H1 (cell line): ENCODE results near the gene CDK5. TPM values are rescaled to one million over a fixed set of nuclear protein-coding genes. Genes with fewer than 3 reads are reported as not detected.

Experiments used
- CTCF ChIA-PET: fragments of 300-600 bp; sonication (Branson Sonifier 250); formaldehyde crosslinking; loops from one replicate; lab custom pipeline; 2021; ENCODE audit not compliant: partially characterized antibody; lab: Charles Lee
- POLR2A ChIA-PET: fragments of 300-600 bp; sonication (Branson Sonifier 250); formaldehyde crosslinking; loops from one replicate; lab custom pipeline; 2021; ENCODE audit warnings: inconsistent platforms; ENCODE audit not compliant: partially characterized antibody; lab: Charles Lee
- DNase-seq, 2 experiments: peaks; one replicate each; pipeline versions ENCODE4 v3.0.0 to v3.0.0-alpha.2; 2010 to 2022; ENCODE audit warnings: low spot score in 2 of 2, low read depth in 1 of 2, mixed read lengths in 1 of 2
- FAIRE-seq: peaks from 2 replicates; lab custom pipeline; 2011; peaks lifted over from hg19 to GRCh38; lab: Jason Lieb, UNC
- H2AFZ ChIP-seq: 2 replicates; pipeline ENCODE4 v1.8.1; 2012; ENCODE audit warnings: low read length, inconsistent platforms
- H2AK5ac ChIP-seq: 2 replicates; pipeline ENCODE4 v1.6.1; 2013; ENCODE audit warnings: low read depth, low read length
- H2BK120ac ChIP-seq: replicated peaks from 2 replicates; pipeline ENCODE3; 2013; ENCODE audit warnings: low read depth, low read length, inconsistent platforms
- H2BK12ac ChIP-seq: 2 replicates; pipeline ENCODE4 v1.6.1; 2013; ENCODE audit warnings: low read depth, low read length
- H2BK15ac ChIP-seq: 2 replicates; pipeline ENCODE4 v1.6.1; 2013; ENCODE audit warnings: low read length
- H2BK20ac ChIP-seq: 2 replicates; pipeline ENCODE4 v1.6.1; 2013; ENCODE audit warnings: low read length
- H2BK5ac ChIP-seq: 2 replicates; pipeline ENCODE4 v1.6.1; 2013; ENCODE audit warnings: low read depth, low read length
- H3K14ac ChIP-seq: 2 replicates; pipeline ENCODE4 v1.6.1; 2013; ENCODE audit warnings: inconsistent platforms; ENCODE audit not compliant: insufficient read length
- H3K18ac ChIP-seq: 2 replicates; pipeline ENCODE4 v1.6.1; 2013; ENCODE audit warnings: low read length; ENCODE audit errors: extremely low read depth
- H3K23ac ChIP-seq: 2 replicates; pipeline ENCODE4 v1.6.1; 2013; ENCODE audit warnings: inconsistent platforms; ENCODE audit not compliant: insufficient read length
- H3K23me2 ChIP-seq: 2 replicates; pipeline ENCODE4 v1.6.1; 2013; ENCODE audit warnings: low read depth, low read length
- H3K27ac ChIP-seq: 2 replicates; pipeline ENCODE4 v1.6.1; 2011; ENCODE audit warnings: low read depth, low read length, inconsistent platforms
- H3K27me3 ChIP-seq, 4 experiments: replicated peaks in 1 of 4; 1 replicate in 1 of 4; 2 replicates in 3 of 4; pipeline versions ENCODE4 v1.6.1 to v1.8.1; 2011 to 2013; ENCODE audit warnings: low read length in 3 of 4, mild to moderate bottlenecking in 3 of 4, inconsistent platforms in 2 of 4, mixed read lengths in 2 of 4, moderate library complexity in 1 of 4; ENCODE audit not compliant: control insufficient read depth in 3 of 4, insufficient read depth in 3 of 4; ENCODE audit errors: extremely low read depth in 1 of 4
- H3K36me3 ChIP-seq, 4 experiments: 2 replicates each; pipeline versions ENCODE4 v1.6.1 to v1.8.1; 2011 to 2013; ENCODE audit warnings: mild to moderate bottlenecking in 4 of 4, low read length in 3 of 4, moderate library complexity in 2 of 4, control low read depth in 1 of 4, inconsistent platforms in 1 of 4; ENCODE audit not compliant: insufficient read depth in 4 of 4, control insufficient read depth in 2 of 4
- H3K4ac ChIP-seq: replicated peaks from 2 replicates; pipeline ENCODE3; 2013; ENCODE audit warnings: low read length, low read depth, mixed read lengths, inconsistent platforms; ENCODE audit not compliant: insufficient read length
- H3K4me1 ChIP-seq, 4 experiments: replicated peaks in 1 of 4; 1 replicate in 1 of 4; 2 replicates in 3 of 4; pipeline versions ENCODE4 v1.6.1 to v1.8.1; 2011 to 2013; ENCODE audit warnings: low read length in 3 of 4, inconsistent platforms in 2 of 4, mixed read lengths in 1 of 4; ENCODE audit not compliant: insufficient read depth in 4 of 4, control insufficient read depth in 3 of 4
- H3K4me2 ChIP-seq, 2 experiments: 2 replicates each; pipeline versions ENCODE4 v1.6.1 to v1.8.1; 2011 to 2013; ENCODE audit warnings: low read depth in 2 of 2, low read length in 2 of 2, control low read depth in 1 of 2, inconsistent platforms in 1 of 2, mild to moderate bottlenecking in 1 of 2; ENCODE audit not compliant: insufficient read depth in 1 of 2
- H3K4me3 ChIP-seq, 4 experiments: fragments of 200-600, 300-600 bp in 1 of 4; sonication (generic), shearing (Covaris generic), sonication (Bioruptor Twin) in 1 of 4; 2 replicates each; pipeline versions ENCODE4 v1.5.1 to v1.8.1; 2011 to 2016; ENCODE audit warnings: low read length in 4 of 4, low read depth in 3 of 4, control low read depth in 2 of 4, inconsistent platforms in 2 of 4, mild to moderate bottlenecking in 2 of 4, mixed read lengths in 1 of 4, moderate library complexity in 1 of 4; ENCODE audit not compliant: insufficient read depth in 2 of 4; ENCODE audit errors: extremely low read depth in 1 of 4
- H3K56ac ChIP-seq: replicated peaks from 2 replicates; pipeline ENCODE3; 2013; ENCODE audit warnings: low read depth, mild to moderate bottlenecking, mixed read lengths, low read length, inconsistent platforms; ENCODE audit not compliant: insufficient read length
- H3K79me1 ChIP-seq: 2 replicates; pipeline ENCODE4 v1.6.1; 2013; ENCODE audit warnings: low read depth, low read length, control low read depth
- H3K79me2 ChIP-seq, 2 experiments: 2 replicates each; pipeline versions ENCODE4 v1.6.1 to v1.8.1; 2012 to 2013; ENCODE audit warnings: low read length in 2 of 2, mild to moderate bottlenecking in 2 of 2, inconsistent platforms in 1 of 2; ENCODE audit not compliant: insufficient read depth in 2 of 2, control insufficient read depth in 1 of 2
- H3K9ac ChIP-seq, 4 experiments: replicated peaks in 1 of 4; 1 replicate in 1 of 4; 2 replicates in 3 of 4; pipeline versions ENCODE4 v1.6.1 to v1.8.1; 2011 to 2013; ENCODE audit warnings: low read depth in 3 of 4, low read length in 3 of 4, control low read depth in 2 of 4, mild to moderate bottlenecking in 2 of 4, moderate library complexity in 2 of 4, inconsistent platforms in 1 of 4; ENCODE audit errors: extremely low read depth in 1 of 4
- H3K9me3 ChIP-seq, 2 experiments: 2 replicates each; pipeline versions ENCODE4 v1.6.1 to v1.8.1; 2012 to 2013; ENCODE audit warnings: mild to moderate bottlenecking in 2 of 2, moderate library complexity in 2 of 2, control low read depth in 1 of 2, inconsistent platforms in 1 of 2, low read depth in 1 of 2, low read length in 1 of 2, mixed read lengths in 1 of 2; ENCODE audit not compliant: insufficient read depth in 2 of 2
- H4K20me1 ChIP-seq, 2 experiments: replicated peaks in 1 of 2; 2 replicates each; pipeline versions ENCODE3 to v1.8.1; 2011 to 2013; ENCODE audit warnings: inconsistent platforms in 2 of 2, low read length in 2 of 2, mild to moderate bottlenecking in 1 of 2; ENCODE audit not compliant: insufficient read depth in 2 of 2, control insufficient read depth in 1 of 2
- H4K5ac ChIP-seq: 2 replicates; pipeline ENCODE4 v1.6.1; 2013; ENCODE audit warnings: low read length, low read depth, mixed read lengths, inconsistent platforms; ENCODE audit not compliant: insufficient read length
- H4K8ac ChIP-seq: 2 replicates; pipeline ENCODE4 v1.8.0; 2013; ENCODE audit warnings: mild to moderate bottlenecking, moderate library complexity, low read length, inconsistent platforms; ENCODE audit not compliant: insufficient read depth; ENCODE audit errors: extremely low read depth
- H4K91ac ChIP-seq: replicated peaks from 2 replicates; pipeline ENCODE3; 2013; ENCODE audit warnings: low read length, mixed read lengths, inconsistent platforms; ENCODE audit not compliant: insufficient read length
- CEBPB ChIP-seq: IDR thresholded peaks from 2 replicates; pipeline ENCODE4 v1.6.1; 2012; ENCODE audit warnings: low read depth, low read length
- E2F6 ChIP-seq: IDR thresholded peaks from 2 replicates; pipeline ENCODE4 v1.6.1; 2012; ENCODE audit warnings: inconsistent platforms
- EGR1 ChIP-seq: IDR thresholded peaks from 2 replicates; pipeline ENCODE4 v1.6.1; 2011; ENCODE audit warnings: low read depth, low read length, borderline replicate concordance
- EZH2 ChIP-seq: fragments of 200-600 bp; sonication (generic); IDR thresholded peaks from 2 replicates; pipeline ENCODE4 v1.7.1; 2012; ENCODE audit warnings: low read depth, mild to moderate bottlenecking, moderate library complexity, low read length, inconsistent platforms; ENCODE audit not compliant: severe bottlenecking
- POLR2AphosphoS5 ChIP-seq: IDR thresholded peaks from 2 replicates; pipeline ENCODE4 v1.6.1; 2011; ENCODE audit warnings: low read depth, low read length
- RNF2 ChIP-seq: fragments of 200-900, 300-1000 bp; sonication (generic); IDR thresholded peaks from 2 replicates; pipeline ENCODE4 v1.7.1; 2016; ENCODE audit warnings: borderline replicate concordance, low read depth, mild to moderate bottlenecking, antibody characterized with exemption, low read length; ENCODE audit not compliant: poor library complexity, severe bottlenecking; ENCODE audit errors: missing control alignments
- SP1 ChIP-seq: IDR thresholded peaks from 2 replicates; pipeline ENCODE4 v1.6.1; 2011; ENCODE audit warnings: low read depth, low read length
- SP2 ChIP-seq: IDR thresholded peaks from 2 replicates; pipeline ENCODE4 v1.6.1; 2012; ENCODE audit warnings: mild to moderate bottlenecking, low read length, inconsistent platforms
- TEAD4 ChIP-seq: IDR thresholded peaks from 2 replicates; pipeline ENCODE4 v1.6.1; 2012; ENCODE audit warnings: low read depth, low read length, inconsistent platforms, mixed read lengths
- WGBS, 2 experiments: shearing (Covaris generic) in 1 of 2; methylation state at CpG; one replicate each; pipeline versions ENCODE4 v1.1.6 to v1.1.7; 2013 to 2015; ENCODE audit warnings: low lambda C conversion rate in 2 of 2, mixed read lengths in 2 of 2, inconsistent platforms in 1 of 2, low coverage in 1 of 2, missing lambda C conversion rate in 1 of 2; ENCODE audit not compliant: insufficient replicate concordance in 2 of 2, insufficient coverage in 1 of 2, insufficient read length in 1 of 2; ENCODE audit errors: extremely low coverage in 1 of 2, missing lambda C conversion rate in 1 of 2; 5-methylcytosine and 5-hydroxymethylcytosine counted together
- polyA plus RNA-seq, 7 experiments: library from polyadenylated mRNA; depleted of rRNA in 3 of 7; stranded (reverse) in 5 of 7; unstranded in 2 of 7; fragments of >200 nt in 5 of 7; fragments of 200-250 nt in 2 of 7; gene quantifications; 1 replicate in 5 of 7; 2 replicates in 1 of 7; 4 replicates in 1 of 7; pipeline versions ENCODE4 v1.2.1 to v1.2.3, GENCODE V29; 2011 to 2013; ENCODE audit warnings: missing spikeins in 2 of 7, mixed read lengths in 2 of 7
- total RNA-seq: library from RNA; stranded (reverse); fragmentation: NEBNext Ultra II Directional; extraction: Animal tissue kit (Norgen Biotek cat#: 25700); gene quantifications from 2 replicates; pipeline ENCODE4 v1.2.1, GENCODE V29; 2021

The CDK5 gene
- total and polyA plus RNA-seq, 2 of the 8 experiments (the other 6 are each of a cell fraction or from before 2014, with no cell fraction given), result 22.8 to 37.2 TPM

- Histone ChIP-seq H3K23ac (no peak overlapping the region), H4K91ac (no peak overlapping the region), H3K27ac (no peak overlapping the region; the same call in 1 of the 2 replicates), H4K5ac (no peak overlapping the region), H3K9me3 (no peaks in the 10 kb centered on the region), H3K56ac (no peak overlapping the region), H2BK12ac (no peak overlapping the region), H3K9ac (no peak overlapping the region), H3K27me3 (no peaks in the 10 kb centered on the region), H2AFZ (no peak overlapping the region), H2BK15ac (no peak overlapping the region), H2AK5ac (no peak overlapping the region), H3K4me2 (no peak overlapping the region), H3K4me3 (no peak overlapping the region), H2BK20ac (no peak overlapping the region), H3K36me3 (peaks cover 28 to 73% (median 54%) of the 10 kb centered on the region in 4 experiments), H3K23me2 (no peaks in the 10 kb centered on the region), H3K4me1 (peaks cover 3 to 6% (median 5%) of the 10 kb centered on the region in 4 experiments), H3K14ac (no peak overlapping the region), H2BK120ac (no peak overlapping the region), H3K4ac (no peak overlapping the region), H3K79me2 (no peaks in the 10 kb centered on the region), H4K8ac (no peak overlapping the region), H4K20me1 (peaks cover 3 to 13% of the 10 kb centered on the region in 2 experiments), H2BK5ac (no peak overlapping the region), H3K79me1 (no peaks in the 10 kb centered on the region), H3K18ac (no peak overlapping the region)
- FAIRE-seq (no peak), DNase-seq (no peak)
- whole genome bisulfite sequencing, 2 experiments, result 96% methylated on average over 9 of the region's 15 CpGs; no CpG with 5 or more reads in 1 of the 2 experiments
- ChIA-PET POLR2A (interaction anchor here (1.6 to 1.8 kb wide), 2 partner anchors 8 to 10 kb away, joined by 4 to 7 read pairs; no protein-coding TSS in a partner anchor), CTCF (interaction anchor here (6.5 kb wide), 1 partner anchor 40 kb away, joined by 36 read pairs; no protein-coding TSS in a partner anchor)
- TF ChIP-seq SP2, result no peak
- no peak for TF ChIP-seq TEAD4
- no peak for TF ChIP-seq RNF2
- TF ChIP-seq CEBPB, result no peak
- no peak for TF ChIP-seq POLR2AphosphoS5
- TF ChIP-seq E2F6, result no peak
- TF ChIP-seq EZH2, result no peak
- no peak for TF ChIP-seq EGR1
- TF ChIP-seq SP1, result no peak
These were observed 12.9 kb upstream of the CDK5 start for GRCh38 chr7:151070574-151070960.
